NCI-H2107 treated with DMSO at 0.1 percent for 48 hours (cell line): ENCODE measurements around the gene PCK2.
"Not testable (repeated sequence)": the region's sequence is repeated elsewhere in the genome, so short reads cannot be mapped to it uniquely, and the experiment has no call there.

Experiments used
- DNase-seq: peaks from one replicate; lab custom pipeline; 2025; ENCODE audit not compliant: unreplicated experiment; lab: John Stamatoyannopoulos, UW

The PCK2 gene

DNA sequence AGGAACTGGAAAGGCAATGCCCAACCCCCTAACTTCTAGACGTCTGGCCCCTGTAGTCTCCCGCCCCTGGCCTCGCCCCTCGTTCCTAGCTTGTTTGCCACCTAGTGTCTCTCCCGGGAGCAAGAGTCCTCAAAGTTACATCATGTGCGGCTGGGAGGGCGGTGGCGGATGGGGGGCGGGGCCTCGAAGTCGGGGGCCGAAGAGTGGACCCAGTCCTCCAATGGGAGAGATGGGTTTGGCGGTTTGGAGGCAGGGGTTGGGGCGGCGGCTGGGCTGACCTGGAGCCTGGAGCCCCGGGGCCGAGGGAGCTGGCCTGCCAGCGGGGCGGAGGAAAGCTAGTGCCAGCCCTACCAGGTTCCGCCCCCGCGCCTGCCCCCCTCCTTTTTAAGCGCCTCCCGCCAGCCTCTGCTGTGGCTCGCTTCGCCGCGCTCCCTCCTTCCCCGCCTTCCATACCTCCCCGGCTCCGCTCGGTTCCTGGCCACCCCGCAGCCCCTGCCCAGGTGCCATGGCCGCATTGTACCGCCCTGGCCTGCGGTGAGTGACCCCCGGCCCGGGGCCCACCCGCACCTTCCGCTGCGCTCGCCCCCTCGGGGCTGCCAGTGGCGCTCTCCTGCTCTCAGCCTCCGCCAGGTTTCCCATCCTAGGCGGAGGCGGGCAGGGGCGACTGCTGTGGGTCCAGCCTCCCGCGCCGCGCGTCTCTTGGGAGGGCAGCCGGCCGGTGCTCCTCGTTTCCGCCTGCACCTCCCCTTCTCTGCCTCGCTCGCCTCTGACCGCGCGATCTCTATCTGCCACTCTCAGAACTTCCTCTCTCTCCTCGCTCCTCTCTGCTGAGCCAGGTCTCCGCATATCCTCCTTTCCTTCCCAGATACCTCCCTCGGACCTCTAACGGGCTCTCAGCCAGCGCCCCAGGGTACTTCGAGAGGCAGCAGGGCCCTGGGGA, at the start of gene PCK2:
Gene PCK2 (plus strand): TSS at position 411 of the 940 bp plus-strand sequence. CDS start 95 bp downstream, at position 506.
- DNase-seq = peak; percentile 92

DNA sequence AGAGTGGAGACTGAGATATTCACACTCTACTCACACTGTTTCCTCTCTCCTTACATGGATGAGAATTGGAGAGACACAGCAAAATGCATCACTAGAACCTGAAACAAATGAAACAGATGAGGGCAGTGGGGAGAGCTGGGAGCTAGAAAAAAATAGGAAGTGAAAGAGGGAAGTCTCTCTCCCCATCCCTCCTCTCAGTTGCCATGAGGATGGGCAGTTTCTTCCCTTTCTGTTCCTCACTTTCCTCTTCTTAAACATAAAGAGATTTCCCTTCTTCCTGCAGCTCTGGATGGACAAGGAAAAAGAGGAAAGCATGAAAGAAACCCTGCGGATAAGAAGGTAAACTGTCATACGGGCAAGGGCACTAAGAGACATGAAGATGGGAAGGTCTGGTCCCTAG, 45.1 kb upstream of the PCK2 start:
- DNase-seq = not testable (repeated sequence)

DNA sequence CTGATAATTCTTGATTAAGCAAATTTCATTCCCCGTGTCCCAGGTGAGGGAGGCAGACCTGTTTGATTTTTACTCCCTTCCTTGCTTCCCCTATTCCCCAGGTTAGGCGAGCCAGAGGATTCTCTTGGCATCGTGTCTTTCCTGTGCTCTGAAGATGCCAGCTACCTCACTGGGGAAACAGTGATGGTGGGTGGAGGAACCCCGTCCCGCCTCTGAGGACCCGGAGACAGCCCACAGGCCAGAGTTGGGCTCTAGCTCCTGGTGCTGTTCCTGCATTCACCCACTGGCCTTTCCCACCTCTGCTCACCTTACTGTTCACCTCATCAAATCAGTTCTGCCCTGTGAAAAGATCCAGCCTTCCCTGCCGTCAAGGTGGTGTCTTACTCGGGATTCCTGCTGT, 43.4 kb upstream of the PCK2 start:
- not testable (repeated sequence) for DNase-seq

DNA sequence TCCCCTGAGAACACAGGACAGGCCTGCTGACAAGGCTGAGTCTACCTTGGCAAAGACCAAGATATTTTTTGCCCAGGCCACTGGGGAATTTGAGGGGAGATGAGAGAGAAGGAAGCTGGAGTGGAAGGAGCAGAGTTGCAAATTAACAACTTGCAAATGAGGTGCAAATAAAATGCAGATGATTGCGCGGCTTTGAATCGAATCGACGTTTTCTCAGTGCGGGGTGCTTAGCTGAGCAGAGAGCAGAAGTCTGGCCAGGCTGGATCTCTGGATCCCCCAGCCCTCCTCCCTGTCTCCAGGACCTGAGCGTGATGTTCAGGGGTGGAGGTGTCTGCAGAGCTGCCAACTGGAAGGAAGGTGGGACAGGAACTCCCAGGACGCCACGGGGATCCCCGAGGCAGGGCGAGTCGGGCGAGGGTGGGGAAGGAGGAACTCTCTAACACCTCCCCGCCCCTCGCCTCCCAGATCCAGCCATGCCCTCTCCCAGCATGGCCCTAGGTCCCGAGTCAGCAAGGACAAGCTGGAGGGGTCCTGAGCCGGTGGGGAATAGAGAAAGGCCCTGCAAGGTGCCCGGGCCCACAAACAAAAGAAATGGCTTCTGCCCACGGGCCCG, 42.8 kb upstream of the PCK2 start:
- DNase-seq = no peak

DNA sequence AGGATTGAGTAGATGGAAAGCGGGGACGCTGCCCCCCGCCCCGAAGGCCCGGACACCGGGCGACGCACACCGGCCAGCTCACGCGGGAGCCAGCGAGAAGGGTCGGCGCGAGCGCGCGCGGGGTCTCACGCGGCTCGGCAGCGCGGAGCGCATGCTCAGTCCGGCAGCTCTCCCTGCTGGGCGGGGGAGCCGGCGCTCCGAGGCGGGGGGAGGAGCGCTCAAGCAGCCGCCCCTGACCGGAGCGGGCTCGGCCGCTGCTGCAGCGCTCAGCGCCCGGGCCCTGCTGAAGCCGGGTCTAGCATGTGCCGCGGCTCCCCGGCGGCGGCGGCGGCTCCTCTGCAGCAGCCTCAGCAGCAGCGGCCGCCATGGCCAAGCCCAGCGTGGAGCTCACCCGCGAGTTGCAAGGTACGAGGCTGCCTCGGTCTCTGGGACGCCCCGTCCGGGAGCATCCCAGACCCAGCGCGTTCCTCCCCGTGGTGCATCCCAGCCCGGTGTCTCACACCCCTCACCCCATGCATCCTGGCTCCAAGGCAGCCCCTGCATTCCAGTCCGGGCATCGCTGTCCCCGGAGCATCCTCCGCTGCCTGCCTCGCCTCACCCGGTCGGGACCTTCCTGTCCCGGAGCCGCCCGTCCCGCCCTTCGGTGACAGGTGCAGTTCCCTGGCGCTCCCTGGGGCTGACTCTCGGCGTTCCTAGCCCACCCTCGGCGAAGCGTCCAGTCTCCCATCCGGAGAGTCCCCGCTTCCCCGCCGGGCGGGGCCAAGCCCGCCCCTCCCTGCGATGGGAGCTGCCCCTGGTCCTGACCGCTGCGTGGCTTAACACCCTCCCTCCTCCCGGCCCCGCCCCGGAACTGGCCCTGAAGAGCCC, 42.1 kb upstream of the PCK2 start, which contains the start of gene CARMIL3:
Gene CARMIL3 (plus strand): TSS at position 221 of the 867 bp plus-strand sequence. CDS start 145 bp downstream, at position 366.
- DNase-seq = peak; percentile 23

DNA sequence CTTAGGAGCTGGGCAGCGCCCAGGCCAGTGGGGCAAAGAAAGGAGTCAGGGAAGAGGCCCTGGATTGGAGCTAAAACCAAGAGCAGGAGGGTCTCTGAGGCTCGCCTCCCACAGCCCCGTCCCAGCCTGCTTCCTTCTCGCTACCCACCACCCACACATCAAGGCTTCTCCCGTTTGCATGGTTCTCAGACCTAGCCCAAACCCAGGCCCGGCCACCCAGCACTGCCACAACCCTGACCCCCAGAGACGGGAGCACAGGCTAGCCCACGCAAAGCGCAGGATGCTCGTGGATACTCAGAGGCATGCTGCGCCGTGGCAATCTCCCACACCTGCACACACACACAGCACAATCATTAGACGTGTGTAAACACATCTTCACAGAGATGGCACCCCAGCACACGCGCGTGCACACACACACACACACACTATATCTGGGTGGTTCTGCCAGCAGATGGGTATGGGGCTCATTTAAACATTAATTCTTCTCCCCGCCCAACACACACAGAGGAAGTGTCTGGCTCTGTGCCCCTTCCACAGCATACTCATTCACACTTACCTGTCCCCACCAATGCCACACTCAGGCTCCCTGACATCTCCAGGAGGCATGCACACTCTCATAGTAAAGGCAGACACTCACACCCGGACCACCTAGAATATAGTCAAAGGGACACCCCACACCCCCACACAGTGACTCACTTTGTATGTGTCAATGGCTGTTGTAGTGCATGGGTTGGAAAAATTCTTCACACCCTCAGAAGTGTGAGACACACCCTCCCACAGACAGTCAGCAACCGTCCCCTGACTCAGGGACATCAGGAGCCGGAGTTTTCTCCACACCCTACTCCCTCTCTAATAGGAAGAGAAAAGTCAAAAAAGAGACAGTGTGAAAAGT, 41.2 kb upstream of the PCK2 start:
- no peak for DNase-seq

DNA sequence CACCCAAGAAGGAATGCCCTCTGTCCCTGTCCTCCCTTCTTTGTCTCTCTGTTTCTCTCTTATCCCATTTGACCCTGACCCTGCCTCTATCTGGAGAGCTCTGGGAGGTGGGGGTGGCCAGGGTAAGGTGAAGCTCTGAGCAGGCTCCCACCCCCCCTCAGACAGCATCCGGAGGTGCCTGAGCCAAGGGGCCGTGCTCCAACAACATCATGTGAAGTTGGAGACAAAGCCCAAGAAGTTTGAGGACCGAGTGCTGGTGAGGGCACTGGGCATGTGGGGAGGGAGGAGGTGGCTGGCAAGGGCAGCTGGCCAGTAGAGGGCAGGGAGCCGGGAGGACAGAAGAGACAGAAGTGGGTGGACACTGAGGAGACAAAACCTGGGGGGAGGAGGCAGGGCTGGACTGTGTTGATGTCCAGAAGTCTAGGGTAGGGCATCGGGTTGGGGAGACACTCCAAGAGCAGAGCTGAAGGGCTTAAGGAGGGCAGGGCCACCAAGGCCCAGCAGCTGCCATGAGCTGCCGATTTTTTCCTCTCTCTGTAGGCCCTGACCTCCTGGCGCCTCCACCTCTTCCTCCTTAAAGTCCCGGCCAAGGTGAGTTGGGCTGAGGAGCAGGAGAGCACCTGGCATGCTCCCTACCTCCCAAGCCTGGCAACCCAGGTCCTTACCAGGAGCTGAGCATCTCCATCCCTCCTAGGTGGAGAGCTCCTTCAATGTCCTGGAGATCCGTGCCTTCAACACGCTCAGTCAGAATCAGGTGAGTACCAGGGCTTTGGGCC, 40.4 kb upstream of the PCK2 start:
- no peak for DNase-seq

DNA sequence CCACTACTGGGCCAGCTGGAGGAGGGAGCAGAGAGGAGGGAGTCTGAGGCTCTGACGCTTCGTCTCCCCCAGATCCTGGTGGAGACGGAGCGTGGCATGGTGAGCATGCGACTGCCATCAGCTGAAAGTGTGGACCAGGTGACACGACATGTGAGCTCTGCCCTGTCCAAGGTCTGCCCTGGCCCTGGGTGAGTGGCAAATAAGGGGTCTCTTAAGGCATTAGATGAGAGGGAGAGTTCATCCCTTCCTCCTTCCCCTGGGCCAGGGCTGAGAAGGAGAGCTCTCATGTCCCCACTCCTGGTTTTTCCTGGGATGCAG, 39.8 kb upstream of the PCK2 start:
- no peak for DNase-seq

DNA sequence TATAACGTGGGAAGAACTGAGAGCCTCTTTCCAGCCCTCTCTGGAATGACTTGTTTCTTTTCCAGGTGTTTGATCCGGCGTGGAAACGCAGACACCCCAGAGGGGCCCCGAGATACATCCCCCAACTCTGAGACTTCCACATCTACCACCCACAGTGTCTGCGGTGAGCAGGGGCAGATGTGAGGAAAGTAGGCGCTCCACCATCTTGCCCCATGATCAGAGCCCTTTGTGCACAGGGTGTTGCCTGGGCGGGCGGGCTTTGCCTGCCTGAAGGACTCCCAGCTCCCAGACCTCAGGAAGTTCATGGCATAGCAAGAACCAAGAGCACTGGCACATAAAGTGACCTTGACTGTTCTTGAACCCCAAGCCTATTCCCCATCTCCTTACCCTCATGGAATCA, 39.5 kb upstream of the PCK2 start:
- DNase-seq = no peak

DNA sequence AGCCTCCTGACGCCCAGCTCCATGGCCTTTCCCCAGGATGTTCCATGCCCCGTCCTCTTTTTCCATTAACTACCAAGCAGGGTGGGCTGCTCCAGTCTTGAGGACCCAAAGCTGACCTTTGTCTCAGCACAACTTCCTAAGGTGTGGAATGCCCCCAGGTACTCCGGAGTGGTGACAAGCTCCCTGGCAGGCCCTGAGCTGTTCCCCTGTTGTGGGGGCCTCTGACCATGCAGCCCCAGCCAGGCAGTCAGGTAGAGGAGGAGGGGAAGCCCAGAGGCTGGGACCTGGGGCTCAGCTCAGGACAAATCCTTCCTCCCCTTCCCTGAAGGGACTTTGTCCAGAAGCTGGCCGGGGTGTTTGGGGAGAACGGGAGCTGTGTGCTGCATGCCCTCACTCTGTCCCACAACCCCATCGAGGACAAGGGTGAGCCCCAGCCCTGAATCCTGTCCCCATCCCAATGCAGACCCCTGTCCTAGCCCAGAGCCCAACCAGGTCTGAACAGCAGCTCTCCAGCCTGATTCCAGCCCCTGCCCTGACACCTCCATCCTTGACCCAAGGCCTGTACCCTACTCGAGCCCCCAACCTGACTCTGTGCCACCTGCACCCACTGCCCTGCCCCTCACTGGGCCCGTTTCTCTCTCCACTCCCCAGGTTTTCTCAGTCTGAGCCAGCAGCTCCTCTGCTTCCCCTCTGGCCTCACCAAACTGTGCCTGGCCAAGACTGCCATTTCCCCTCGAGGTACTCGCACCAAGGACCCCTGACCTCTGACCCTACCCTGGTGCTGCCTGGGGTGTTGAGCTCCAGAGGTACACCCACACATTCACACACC, 37.9 kb upstream of the PCK2 start:
- DNase-seq = no peak

DNA sequence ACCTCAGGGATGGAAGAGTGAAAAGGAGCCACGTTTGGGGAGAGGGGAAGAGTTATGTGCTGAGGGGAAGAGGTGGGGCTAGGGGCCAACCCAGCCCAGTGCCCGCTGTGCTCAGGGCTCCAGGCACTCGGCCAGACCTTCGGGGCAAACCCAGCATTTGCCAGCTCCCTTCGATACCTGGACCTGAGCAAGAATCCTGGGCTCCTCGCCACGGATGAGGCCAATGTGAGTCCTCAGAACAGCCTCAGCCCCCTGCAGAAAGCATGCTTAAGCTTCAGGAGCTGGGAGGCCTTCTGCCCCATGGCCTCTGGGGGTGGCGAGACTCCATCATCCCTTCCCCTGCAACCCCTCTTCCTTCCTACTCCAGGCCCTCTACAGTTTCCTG, 37.3 kb upstream of the PCK2 start:
- no peak for DNase-seq

DNA sequence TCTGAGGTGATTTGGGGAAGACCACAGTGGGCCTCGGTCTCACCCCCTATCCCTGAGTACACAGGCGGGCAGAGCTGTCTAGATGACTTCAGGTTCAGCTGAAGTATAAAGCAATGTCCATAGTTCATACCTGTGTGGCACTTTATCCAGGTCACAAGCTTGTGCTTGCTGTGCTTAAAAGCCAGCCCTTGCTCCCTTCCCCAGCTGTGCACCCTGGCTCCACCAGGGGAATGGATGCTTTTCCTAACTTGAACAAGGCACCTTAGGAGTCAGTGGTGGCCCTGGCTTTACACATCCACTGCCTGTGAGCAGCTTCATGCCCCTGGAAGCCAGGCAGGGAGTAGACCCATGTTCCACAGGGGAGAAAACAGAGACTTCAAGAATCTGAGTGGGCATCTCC, 36.8 kb upstream of the PCK2 start:
- no peak for DNase-seq

DNA sequence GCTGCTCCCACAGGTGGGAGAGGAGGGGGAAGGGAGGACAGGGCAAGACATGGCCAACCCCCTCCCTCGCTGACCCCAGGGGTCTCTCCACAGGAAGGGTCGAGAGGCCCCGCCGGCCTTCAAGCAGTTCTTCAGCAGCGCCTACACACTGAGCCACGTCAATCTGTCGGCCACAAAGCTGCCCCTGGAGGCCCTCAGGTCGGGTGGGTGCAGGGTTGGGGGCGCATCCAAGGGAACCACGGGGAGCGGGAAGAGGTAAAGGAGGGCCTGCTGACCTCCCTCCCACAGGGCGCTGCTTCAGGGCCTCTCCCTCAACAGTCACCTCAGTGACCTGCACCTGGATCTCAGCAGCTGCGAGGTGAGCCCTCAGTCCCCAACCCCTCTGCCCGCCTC, 36.2 kb upstream of the PCK2 start:
- no peak for DNase-seq

DNA sequence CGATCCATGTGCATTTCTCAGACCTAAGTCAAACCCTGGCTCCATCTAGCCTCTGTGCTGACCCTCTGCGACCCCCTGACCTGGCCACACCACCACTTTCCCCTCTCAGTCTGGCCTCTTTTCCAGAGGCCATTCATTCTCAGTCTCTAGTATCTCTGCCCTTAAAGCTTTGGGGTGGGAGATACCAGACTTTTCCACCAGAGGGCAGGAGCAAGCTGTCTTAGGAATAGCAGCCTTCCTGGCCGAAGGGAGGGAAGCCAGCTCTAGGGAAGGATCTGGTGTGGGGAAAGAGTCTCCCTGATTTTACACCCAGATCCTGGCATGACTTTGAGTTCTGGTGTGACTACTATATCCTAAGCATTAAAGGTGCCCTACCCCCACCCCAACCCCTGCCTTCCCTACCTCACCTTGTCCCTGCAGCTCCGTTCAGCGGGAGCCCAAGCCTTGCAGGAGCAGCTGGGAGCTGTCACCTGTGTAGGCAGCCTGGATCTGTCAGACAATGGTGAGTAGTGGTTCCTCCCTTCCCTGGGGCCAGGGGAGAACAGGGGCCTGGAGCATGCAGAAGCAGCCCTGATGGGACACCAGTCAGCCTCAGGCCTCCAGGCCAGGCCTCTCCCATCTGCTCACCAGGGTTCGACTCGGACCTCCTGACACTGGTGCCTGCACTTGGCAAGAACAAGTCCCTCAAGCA, 35.7 kb upstream of the PCK2 start:
- peak; percentile 62 for DNase-seq

DNA sequence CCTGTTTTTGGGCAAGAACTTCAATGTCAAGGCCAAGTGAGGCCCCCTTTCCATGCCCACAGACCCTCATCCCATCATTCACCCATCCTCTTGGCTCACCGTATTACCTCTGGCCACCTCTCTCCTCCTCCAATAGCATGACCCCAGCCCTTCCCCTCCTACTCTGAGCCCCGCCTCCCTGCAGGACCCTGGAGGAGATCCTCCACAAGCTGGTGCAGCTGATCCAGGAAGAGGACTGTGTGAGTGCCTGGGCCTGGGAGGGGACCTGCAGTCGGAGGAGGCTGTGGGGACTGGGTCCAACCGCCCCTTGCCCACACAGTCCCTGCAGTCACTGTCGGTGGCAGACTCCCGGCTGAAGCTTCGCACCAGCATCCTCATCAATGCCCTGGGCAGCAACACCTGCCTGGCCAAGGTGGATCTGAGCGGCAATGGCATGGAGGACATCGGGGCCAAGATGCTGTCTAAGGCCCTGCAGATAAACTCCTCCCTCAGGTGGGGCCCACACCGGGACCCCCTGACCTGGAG, 35.1 kb upstream of the PCK2 start:
- no peak for DNase-seq

DNA sequence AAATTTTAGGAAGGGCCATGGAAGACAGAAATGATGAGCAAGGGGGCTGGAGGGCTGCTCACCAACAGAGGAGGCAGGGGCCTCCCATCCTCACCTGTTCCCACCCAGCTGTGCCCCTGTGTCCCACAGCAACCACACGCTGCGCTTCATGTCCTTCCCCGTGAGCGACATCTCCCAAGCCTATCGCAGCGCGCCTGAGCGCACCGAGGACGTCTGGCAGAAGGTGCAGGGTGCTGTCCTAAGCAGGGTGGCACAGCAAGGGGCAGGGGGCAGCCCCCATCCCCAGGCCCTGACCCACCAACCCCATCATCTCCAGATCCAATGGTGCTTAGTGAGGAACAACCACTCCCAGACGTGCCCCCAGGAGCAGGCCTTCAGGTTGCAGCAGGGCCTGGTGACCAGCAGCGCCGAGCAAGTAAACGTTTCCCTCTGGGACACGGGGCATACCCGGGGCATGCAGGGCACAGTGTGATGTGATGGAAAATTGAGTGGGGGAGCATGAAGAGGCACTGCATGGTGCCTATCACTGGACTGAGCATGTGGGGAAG, 34.2 kb upstream of the PCK2 start:
- no peak for DNase-seq

DNA sequence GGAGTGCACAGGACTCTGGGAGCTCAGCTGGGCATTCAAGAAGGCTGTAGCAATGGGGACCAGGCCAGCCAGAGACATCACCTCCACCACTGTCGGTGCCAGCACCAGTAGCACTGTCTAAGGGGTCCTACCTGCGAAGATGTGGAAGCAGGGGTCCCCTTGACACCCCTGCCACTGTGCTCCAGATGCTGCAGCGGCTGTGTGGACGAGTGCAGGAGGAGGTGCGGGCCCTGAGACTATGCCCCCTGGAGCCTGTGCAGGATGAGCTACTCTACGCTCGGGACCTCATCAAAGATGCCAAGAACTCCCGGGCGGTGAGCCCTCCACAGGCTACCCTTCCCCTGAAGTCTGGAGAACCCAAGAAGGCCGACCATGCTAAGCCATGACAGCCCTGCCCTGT, 33.7 kb upstream of the PCK2 start:
- no peak for DNase-seq
